KG1 (cell line): ENCODE measurements around the gene GYS1.

Experiments used
- DNase-seq: peaks from one replicate; lab custom pipeline; 2025; lab: John Stamatoyannopoulos, UW

The GYS1 gene

DNA sequence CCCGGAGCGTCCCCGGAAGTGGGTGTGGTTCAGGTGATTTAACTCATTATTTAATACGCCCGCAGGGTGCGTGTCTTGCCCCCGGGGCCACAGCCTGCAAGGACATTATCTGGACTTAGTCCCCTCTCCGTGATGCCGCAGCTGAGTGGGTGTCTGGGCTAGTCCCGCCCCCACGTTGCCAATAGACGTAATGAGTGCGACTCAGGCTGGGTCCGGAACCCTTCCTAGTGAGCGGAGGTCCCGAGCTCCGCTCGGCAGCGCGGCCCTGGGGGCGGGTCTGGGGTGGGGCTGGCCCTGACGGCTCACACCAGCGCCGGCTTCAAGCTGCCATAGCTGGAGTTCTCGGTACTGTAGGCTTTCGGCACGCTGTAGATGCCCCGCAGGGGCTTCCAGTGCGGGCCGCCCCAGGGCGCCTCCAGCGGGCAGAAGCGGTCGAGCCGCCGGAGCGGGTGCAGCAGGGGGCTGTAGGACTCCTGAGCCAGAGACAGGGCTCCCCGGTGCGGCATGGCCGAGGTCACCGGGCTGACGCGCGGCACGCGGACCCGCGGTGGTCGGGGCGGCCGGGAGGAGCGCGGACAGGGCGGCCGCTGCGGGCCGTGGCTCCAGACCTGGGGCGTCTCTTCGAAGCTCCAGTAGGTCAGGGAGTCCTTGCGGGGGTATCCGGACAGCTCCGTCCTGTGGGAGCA, 24.7 kb upstream of the GYS1 start:
- peak; percentile 35 for DNase-seq

DNA sequence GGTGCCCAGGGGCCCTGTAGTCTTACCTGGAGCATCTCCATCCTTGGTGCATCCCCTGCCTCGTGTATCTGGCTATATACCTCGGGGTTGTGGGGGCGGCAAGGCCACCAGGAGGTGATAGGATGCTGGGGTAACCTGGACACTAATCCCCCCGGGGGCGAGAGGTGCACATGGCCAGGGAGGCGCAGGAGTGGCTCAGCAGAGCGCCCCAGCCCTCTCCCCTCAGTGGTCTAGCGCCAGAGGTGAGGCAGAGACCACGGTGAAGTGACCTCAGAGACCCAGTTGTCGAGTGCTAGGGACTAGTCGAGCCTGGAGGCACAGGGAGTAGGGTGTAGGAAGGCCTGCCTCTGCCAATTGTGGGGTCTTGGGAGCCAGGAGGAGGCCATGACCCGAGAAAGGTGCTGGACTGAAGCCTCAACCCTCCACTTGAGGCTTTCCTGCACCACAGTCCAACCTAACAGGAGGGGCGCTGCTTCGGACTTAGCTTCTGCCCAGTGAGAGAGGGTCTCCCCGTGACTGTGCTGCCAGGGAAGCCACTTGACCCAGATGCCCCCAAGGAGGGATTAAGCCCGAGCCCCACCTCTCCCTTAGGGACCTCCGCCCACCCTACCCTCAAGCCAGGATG, 24.0 kb upstream of the GYS1 start, which contains the start of gene LHB:
Gene LHB (minus strand): TSS at position 51 of the 625 bp plus-strand sequence. CDS start 10 bp downstream, at position 41.
- no peak for DNase-seq

GRCh38 chr19:49016067-49016839, 23.1 kb upstream of the GYS1 start:
- DNase-seq: no peak

- no peak for DNase-seq
These were observed 21.8 kb upstream of the GYS1 start for GRCh38 chr19:49014870-49015255.

DNA sequence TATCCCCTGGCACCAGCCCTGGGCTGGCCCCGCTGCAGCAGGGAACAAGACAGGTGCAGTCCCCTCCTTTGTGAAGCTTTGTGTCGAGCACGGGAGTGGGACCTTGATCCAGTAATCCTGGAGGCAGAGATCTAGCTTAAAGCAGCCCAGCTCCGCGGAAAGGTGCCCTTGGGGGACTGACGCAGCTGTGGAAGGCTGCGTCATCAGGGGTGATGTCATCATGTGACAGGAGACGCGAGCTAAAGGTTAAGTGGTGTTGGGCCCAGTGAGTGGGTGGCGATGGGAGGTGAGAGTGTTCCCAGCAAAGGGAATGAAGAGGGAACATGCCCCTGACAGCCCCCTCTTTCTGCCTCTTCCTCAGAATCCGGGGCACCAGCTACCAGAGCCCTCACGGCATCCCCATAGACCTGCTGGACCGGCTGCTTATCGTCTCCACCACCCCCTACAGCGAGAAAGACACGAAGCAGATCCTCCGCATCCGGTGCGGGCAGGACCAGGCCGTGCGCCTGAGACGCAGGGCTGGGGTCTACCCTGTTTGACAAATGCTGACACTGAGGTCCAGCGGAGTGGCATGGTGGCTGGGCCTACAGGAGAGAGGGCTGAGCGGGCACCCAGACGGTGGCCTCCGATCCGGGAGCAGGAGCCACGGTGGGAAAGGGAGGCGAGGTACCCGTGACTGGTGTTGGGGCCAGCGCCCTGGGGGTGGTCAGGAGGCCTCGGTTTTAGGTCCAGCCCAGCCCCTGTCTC, 21.2 kb upstream of the GYS1 start:
- no peak for DNase-seq

GRCh38 chr19:49011194-49011593, 18.1 kb upstream of the GYS1 start:
- DNase-seq: no peak

- no peak for DNase-seq
These were observed 17.3 kb upstream of the GYS1 start for GRCh38 chr19:49010453-49010852.

GRCh38 chr19:49009828-49010227, 16.7 kb upstream of the GYS1 start:
- DNase-seq: no peak

DNA sequence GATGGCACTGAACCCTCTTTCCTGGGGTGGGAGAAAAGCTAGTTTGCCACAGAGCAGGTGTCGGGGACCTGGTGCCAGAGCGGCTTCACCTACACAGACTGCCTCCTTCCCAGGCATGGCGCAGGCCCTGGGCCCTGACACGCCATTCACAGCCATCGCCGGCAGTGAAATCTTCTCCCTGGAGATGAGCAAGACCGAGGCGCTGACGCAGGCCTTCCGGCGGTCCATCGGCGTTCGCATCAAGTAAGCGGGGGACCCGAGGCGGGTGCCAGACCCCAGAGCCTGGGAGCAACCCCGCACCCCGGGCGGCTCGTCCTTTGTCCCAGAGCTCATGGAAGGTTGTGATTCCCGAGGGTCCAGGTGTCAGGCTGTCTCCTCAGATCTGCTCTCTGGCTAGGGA, 13.8 kb upstream of the GYS1 start:
- no peak for DNase-seq

DNA sequence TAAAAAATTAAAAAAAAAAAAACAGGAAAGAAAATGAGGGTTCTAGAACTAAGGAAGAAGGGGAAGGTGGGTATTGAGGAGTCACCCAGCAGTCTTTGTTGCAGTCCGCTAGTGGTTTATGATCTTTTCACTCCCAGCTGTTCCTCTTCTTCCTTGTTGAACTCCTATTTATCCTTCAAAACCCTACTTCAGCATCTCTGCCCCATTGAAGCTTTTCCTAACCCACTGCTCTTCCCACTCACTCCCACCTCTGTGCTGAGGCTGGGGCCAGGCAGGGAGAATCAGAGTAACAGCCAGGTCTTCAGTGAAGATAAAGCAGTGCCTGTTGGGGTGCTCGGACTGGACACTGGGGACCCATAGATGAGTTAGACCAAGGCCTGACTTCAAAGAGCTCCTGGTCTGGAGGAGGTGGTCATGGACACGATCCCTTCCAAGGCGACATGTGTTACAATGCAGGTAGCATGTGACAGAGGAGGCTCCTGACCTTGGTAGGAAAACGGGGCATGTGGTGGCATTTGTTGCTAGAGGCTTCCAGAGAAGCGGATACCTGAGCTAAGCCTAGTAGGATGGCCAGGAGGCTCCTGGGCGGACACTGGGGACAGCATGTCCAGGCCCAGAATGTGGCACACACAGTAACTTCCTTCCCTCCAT, 12.0 kb upstream of the GYS1 start:
- no peak for DNase-seq

DNA sequence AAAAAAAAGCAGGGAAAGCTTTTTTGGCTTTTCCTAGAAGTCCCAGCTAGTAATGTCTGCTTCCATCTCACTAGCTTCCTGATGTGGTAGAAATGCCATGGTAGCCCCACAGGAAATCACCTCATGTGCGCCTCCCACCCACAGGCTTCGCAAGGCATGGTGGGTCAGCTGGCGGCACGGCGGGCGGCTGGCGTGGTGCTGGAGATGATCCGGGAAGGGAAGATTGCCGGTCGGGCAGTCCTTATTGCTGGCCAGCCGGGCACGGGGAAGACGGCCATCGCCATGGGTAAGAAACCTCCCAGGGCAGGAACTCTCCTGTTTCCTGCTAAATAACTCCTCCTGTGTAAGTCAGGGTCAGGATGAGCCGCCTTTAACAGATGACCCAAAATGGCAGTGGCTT, 11.0 kb upstream of the GYS1 start:
- DNase-seq: no peak

DNA sequence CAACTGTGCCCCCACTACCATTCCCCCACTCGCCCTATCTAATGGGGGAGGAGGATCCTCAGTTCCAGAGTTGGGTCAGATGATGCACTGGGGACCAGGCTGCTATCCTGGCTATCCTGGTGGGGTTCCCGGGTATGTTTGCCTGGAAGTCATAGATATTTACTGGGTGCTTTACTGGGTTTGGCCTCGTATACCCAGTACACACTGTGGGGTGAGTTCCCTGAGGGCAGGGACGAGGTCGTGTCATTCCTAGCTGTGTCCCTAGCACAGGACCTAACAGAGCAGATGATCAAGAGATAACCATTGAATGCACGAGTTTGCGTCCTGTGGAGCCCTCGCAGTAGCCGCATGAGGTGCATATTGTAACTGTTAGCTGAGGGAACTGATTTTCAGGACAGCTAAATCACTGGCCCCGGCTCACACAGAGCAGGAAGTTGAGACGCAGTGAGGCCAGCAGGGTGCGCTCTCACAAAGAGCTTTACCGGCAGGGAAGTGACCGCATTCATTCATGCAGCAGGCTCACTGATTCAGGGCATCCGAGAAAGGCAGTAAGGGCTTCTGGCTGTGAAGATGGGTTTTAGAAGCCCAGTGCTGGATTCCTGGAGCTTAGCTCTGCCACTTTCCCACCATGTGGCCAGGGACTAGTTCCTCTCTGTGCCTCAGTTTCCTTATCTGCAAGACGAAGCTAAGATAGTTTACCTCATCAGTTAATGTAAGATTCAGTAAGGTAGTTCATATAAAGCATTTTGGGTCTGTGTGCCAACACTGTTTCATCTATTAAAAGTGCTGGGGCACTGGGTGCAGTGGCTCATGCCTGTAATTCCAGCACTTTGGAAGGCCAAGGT, 6.6 kb upstream of the GYS1 start:
- DNase-seq: peak; percentile 56

DNA sequence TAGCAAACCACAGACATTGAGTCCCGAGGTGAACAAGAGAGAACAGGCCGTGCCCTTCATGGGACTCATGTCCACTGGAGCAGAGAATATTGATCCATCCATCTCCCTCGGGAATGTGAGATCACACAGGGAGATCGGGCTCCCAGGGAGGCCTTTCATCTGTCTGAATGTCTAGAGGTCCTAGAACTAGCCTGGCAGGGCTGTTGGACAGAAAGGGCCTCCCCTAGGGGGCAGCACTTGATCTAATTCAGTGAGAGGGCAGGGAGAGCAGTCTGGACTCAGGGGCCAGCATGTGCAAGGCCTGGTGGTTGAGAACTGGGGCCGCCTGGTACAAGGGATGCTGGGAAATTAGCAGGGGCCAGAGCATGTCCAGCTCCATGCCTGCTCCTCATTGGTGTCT, 4.9 kb upstream of the GYS1 start:
- DNase-seq: peak; percentile 3

- DNase-seq: no peak
These were observed 902 bp upstream of the GYS1 start for GRCh38 chr19:48994035-48994386.

GRCh38 chr19:48992581-48993174, 431 bp downstream of the GYS1 start:
- DNase-seq: no peak

- DNase-seq: no peak
These were observed 1.1 kb downstream of the GYS1 start for GRCh38 chr19:48991873-48992580.

DNA sequence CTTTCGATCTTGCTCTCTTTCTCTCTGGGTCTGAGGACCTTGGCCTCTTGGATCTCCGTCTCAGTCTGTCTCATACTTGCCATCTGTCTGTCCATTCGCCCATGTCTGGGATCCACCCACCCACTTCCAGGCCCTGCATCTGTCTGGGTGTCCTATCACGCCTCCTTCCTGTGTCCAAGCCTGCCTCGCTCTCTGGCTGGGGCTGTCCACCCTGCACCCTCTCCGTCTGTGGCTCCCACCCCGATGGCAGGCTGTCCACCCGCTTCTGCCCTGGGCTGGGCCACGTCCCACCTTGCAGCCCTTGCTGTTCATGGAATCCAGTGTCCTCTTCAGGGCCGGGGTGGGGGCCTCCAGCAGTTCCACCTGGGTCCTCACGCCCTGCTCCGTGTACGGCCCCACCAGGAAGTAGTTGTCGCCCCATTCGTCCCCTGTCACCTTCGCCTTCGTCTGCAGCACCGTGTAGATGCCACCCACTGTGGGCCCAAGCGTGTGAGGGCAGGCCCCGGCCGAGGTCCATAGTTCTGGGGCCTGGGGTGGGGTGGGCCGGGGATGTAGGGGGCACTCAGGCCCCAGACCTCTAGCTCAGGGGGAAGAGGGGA, 2.0 kb downstream of the GYS1 start:
- no peak for DNase-seq

DNA sequence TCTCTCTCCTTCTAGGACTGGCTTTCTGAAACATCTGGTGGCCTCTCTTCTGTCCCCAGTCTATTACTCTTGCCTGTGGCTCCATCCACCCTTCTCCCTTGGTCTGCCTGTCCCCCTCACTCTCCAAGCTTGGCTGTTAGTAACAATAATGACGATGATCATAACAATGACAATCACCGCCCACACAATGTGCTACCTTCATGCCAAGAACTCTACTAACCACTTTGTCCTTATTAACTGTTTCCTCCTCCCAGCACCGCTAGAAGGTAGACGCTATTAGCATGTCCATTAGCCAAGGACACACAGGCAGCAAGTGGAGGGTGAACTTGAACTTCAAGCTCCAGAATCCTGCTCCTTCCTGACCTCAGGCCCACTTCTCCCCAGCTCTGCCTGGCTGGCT, 2.7 kb downstream of the GYS1 start:
- DNase-seq: no peak

DNA sequence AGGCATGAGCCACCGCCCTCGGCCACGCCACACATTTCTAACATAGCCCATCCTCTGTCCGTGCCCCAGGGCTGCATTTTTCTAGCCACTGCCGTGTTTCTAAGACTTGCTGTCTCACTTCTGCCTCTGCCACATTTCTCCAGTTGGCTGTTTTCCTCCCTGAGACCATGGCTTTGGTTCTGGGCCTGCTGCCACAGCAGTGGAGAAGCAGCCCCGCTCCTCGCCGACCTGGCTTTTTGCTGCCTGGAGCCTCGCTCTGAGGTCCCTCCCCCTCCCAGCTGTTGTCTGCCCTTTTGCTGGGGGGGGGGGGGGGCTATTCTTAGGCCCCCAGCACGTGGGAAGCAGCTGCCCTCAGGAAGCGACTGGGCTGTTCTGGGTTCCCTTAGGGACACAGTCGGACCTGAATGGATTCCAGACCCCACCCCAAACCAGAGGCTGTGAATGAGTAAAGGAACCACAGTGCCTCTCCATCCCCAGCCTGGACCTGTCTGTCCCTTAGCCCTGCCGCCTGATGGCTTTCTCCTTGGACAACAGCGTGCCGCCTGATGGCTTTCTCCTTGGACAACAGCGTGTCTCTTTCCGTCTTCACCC, 3.3 kb downstream of the GYS1 start:
- no peak for DNase-seq
